ENCODE data around the gene CLMN. TPM values are rescaled to one million over a fixed set of nuclear protein-coding genes. Genes with fewer than 3 reads are reported as not detected.

Gene CLMN
- total RNA-seq, 2 donors from 2014 or later = 5.8 to 6.9 TPM

DNA sequence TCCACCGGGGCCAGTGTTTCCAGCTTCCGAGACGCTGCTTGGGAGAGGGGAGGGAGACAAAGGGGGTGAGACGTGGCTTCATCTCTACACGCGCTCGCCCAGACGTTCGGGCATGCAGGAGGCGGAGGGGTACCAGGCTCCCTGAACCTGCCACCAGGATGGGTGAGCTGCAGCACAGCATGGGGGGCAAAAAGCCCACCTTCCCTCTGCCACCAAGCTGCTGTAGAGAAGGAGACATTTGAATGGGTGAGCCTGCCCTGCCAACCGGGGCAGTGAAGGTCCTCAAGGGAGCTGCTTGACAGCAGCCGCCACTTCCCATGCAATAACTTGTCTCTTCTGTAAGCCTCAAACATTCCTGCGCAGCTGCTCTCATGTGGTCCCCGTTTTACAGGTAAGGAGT lies 83.9 kb downstream of the CLMN start:
- DNase-seq (ENCODE audit: low spot score in 2 of 2) = no peak
- H3K9me3 Mint-ChIP-seq = no peaks in the 10 kb centered on the region
- no peaks in the 10 kb centered on the region for H3K36me3 Mint-ChIP-seq
- H3K27ac Mint-ChIP-seq = no peak overlapping the region
- ATAC-seq = no peak

DNA sequence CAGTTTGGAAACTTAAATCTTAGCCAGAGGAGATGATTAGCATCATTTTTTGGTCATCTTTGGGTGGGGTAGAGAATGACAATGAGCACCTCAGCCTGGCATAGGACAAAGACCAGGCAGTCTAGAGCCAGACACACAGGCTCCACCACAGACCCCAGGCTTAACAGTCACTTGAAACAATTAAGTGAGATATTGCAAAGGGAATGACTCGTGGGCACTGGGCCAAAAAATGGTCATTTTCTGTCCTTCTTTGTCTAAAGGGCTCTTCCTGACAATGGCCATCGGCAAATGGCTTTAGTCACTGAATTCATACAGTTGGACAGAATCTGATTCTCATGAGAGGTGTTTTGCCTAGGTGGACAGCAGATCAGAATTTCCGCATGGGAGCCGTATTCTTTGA lies 84.4 kb downstream of the CLMN start:
- DNase-seq (ENCODE audit: low spot score in 2 of 2) (no peak), ATAC-seq (no peak)
- Mint-ChIP-seq H3K27ac (no peak overlapping the region), H3K36me3 (no peaks in the 10 kb centered on the region), H3K9me3 (no peaks in the 10 kb centered on the region)

DNA sequence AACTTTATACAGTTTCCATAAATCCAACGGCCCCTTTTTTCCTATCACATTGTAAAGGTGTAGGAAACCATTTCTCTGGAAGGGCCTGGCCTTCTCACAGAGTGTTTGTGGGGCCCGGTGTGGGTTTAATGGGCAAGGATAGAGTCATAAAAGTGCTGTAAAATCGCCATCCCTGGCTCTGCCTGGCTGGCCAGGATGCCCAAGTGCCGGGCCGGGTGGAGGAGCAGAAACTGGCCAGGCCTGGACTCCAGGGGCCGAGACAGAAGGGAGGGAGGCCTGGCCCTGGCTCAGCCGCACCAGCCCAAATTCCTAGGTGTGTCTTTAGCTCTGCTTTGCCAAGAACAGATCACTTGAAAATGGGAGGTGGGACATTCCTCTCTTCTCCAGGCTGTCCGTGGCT lies 85.3 kb downstream of the CLMN start:
- Mint-ChIP-seq H3K27ac (no peak overlapping the region), H3K9me3 (no peaks in the 10 kb centered on the region), H3K36me3 (no peaks in the 10 kb centered on the region)
- DNase-seq (ENCODE audit: low spot score in 2 of 2) = no peak
- no peak for ATAC-seq

DNA sequence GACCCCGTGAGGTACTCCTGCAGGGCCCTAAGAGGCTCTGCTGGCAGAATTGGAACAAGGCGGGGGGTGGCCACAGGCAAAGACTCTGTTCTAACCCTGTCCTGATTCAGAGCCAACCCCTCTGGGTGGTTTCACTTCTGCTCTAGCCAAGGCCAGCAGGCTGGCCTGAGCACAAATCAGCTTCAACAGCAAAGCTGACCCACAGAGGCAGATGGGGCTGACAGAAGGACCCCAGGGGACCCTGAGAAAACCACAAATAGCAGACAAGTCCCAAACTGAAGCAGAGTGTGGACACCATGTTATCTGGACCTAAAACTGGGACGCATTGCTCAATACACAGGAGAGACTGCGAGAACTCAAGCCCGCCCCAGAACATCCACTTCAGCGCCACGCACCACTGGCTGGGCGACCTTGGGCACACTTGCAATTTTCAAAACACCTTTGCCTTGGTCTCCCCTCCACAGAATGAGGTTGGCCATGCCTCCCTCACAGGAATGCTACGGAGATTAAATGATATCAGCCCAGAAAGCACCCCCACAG lies 85.9 kb downstream of the CLMN start:
- Mint-ChIP-seq H3K27ac (no peak overlapping the region), H3K9me3 (no peaks in the 10 kb centered on the region), H3K36me3 (no peaks in the 10 kb centered on the region)
- DNase-seq (ENCODE audit: low spot score in 2 of 2) = no peak
- ATAC-seq = no peak

DNA sequence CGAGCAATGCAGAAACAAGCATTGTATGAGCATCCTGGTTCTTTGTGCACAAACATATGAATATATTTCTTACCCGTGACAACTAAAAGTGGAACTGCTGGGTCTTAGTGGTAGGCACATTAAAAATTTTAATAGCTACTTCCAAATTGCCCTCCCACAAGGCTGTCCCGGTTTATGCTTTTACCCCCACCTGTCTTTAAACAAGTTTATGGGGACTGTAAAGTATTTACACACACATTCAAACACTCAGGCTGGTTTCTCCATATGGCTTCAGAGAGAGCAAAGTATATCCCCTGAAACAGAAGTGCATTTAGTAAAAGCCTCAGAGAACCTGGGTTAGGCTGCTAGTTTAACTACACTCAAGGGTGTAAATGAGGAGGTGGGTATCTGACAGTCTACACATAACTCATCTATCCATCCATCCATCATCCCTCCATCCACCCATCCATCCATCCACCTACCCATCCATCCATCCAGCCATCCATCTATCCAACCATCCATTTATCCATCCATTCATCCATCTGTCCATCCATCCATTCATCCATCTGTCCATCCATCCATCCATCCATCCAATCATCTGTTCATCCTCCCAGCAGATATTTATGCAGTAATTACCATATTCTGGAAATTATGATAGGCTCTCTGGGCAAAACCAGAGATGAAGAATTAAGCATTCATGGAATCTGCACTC lies 86.7 kb downstream of the CLMN start:
- no peak for ATAC-seq
- no peak overlapping the region for H3K27ac Mint-ChIP-seq
- no peaks in the 10 kb centered on the region for H3K36me3 Mint-ChIP-seq
- no peaks in the 10 kb centered on the region for H3K9me3 Mint-ChIP-seq
- DNase-seq (ENCODE audit: low spot score in 2 of 2) = no peak

DNA sequence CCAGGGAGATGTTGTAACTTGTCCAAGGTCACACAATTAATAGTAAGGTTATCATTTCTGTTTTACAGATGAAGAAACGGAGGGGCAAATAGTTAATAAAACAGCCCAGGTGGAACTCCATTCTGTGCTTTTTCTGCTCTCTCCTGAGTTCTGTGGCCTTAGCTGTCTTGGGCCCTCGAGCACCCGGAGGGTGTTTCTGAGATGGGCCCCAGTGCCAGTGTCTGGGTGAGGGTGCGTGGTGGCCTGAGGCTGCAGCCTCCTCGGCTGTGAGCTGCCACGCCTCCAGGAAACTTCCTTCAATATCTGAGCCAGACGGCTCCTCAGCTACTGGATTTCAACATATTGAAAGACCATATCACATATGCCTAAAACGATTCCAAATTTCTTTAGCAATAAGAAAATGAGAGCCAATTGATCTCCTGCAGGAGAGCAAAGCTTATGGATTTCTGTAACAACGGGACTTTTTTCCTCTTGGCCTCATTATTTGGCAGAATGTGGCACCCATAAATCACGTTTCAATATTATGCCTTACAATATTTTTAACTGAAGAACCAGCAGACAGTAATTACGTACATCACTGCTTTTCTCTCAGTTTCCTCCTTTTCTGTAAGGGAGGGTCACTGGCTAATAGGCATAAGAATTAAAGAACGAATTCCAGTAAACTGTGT lies 87.6 kb downstream of the CLMN start:
- DNase-seq (ENCODE audit: low spot score in 2 of 2) = no peak
- no peaks in the 10 kb centered on the region for H3K36me3 Mint-ChIP-seq
- H3K27ac Mint-ChIP-seq = no peak overlapping the region
- no peak for ATAC-seq
- H3K9me3 Mint-ChIP-seq = no peaks in the 10 kb centered on the region

DNA sequence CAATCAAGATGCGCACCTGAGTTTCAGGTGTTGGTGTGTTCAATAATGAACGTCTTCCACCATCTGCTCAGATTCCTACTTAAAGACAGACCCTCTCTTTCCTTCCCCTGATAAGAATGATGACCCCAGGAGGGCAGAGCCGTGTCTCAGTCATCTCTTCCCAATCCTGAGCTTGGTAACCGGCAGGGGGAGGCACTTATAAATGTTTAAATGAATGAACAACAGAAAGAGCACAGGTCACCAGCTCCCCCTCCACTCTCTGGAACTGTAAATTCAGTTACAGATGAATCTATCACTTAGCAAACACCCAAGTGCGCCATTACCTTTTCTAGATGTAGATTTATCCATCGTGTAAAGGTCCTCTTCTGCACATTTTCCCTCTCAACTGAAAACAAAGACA lies 90.0 kb downstream of the CLMN start:
- H3K36me3 Mint-ChIP-seq = no peaks in the 10 kb centered on the region
- peak overlapping the region in 1 of 2 donors; percentile 62 for H3K27ac Mint-ChIP-seq
- DNase-seq (ENCODE audit: low spot score in 2 of 2) (no peak), ATAC-seq (no peak)
- no peaks in the 10 kb centered on the region for H3K9me3 Mint-ChIP-seq

DNA sequence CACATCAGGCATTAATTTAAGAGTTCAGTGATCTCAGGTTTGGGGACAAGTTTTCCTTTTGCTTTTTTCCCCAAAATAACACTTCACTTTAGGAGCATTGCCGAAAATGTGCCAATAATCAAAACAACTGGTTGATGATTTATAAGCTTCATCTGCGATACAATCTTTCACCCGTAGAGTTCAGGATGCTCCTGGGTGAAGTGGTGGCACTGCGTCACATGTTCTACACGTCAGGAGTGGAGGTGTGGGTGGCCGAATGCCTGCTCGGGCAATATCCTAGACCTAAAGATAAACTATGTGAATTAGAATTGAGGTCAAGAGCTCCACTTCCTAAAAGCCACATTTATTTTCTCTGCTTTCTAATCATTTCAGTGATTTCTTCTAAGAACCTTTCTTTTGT lies 91.5 kb downstream of the CLMN start:
- Mint-ChIP-seq H3K27ac (no peak overlapping the region), H3K36me3 (no peaks in the 10 kb centered on the region), H3K9me3 (no peaks in the 10 kb centered on the region)
- ATAC-seq (no peak), DNase-seq (ENCODE audit: low spot score in 2 of 2) (no peak)

DNA sequence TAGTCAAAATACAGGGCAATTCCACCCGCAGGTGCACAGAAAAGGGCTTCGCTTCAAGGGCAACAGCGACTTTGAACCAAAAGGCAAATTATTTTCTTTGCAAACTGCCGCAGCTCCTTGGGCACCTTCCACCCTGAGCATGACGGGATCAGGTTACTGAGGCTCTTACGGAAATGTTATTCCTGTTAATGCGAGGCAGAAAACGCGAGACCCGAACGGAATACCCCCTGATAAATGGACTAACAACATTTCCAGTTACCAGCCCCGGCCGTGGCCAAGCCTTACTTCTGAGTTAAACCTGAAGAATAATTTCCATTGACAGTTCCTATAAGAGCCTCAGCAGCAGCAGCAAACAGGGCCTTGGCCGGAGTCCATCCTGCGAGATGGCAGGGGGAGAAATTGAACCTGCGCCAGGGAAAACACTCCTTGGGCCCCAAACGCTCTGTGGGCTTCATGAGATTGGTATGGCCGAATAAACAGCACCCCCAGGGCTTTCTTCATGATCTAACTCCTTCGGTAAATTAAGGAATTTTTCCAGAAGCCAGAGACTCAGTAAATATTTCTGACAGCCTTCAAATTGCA lies 92.3 kb downstream of the CLMN start:
- no peak for DNase-seq (ENCODE audit: low spot score in 2 of 2)
- no peak overlapping the region for H3K27ac Mint-ChIP-seq
- no peaks in the 10 kb centered on the region for H3K36me3 Mint-ChIP-seq
- no peak for ATAC-seq
- H3K9me3 Mint-ChIP-seq = no peaks in the 10 kb centered on the region

DNA sequence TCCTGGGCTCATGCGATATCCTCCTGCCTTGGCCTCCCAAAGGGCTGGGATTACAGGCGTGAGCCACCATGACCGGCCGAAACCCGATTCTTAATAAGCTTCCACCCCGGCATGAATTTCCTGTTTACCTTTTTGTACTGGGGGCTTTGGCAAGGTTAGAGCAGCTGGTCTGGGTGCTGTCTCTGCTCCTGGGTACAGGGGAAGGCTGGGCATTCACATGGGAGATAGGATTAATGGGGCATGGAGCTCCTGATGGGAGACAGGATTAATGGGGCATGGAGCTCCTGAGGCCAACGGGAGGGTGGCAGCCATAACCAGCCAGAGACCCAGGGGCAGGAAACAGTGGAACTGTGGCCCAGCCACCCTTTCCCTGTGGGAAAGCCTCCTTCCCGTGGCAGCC lies 92.9 kb downstream of the CLMN start:
- H3K9me3 Mint-ChIP-seq = no peaks in the 10 kb centered on the region
- ATAC-seq (no peak), DNase-seq (ENCODE audit: low spot score in 2 of 2) (no peak)
- H3K36me3 Mint-ChIP-seq = no peaks in the 10 kb centered on the region
- peak overlapping the region in 1 of 2 donors; percentile 50 for H3K27ac Mint-ChIP-seq

DNA sequence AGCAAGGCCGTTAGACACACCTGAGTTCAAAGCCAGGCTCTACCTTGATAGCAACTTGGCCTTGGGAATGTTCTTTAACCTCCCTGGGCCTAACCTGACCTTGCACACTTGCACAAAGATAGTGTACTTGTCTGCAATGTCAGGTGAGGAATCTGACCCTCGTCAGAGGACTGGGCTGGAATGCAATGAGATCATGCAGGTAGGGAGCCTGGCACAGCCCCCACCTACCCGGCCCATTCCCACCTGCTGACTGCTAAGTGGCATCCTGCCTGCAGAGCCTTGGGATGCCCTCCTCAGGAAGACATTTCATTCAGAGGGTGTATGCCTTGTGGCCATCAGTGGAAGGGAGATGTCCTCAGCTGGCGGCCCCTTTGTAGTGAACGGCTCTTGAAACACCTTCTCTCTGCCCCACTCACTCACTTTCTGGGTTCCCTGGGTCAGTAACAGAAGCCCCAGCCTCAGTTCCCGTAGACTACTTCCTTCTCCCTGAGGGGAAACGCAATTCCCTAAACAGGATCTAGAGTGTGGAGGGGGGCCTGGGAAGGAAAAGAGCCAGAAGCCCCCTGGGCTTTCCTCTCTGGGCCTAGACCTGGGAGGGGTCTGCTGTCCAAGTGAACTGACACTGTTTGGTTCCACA lies 94.3 kb downstream of the CLMN start:
- ATAC-seq (no peak), DNase-seq (ENCODE audit: low spot score in 2 of 2) (no peak)
- H3K9me3 Mint-ChIP-seq = no peaks in the 10 kb centered on the region
- H3K27ac Mint-ChIP-seq = no peak overlapping the region
- no peaks in the 10 kb centered on the region for H3K36me3 Mint-ChIP-seq

DNA sequence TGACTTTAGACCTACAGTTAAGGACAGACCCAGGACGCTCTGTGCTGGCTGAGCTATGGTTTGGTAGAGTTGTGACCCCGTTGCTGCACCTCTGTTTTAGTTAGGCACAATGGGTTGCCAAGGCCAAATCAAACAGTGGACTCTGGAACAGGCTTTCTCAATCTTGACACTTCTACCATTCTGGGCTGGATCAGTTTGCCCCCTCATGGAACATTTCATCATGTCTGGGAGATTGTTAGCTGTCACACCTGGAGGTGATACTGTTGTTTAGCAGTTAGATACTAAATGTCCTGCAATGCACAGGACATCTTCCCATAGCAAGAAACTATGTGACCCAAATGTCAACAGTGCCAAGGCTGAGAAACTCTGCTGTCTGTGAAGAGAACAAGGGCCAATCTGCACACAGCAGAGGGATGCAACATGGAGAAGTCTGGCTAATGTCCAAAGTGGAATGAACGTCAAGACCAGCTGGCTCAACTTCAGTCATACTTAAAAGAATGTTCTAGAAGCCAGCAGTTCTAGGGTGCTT lies 96.8 kb downstream of the CLMN start:
- DNase-seq (ENCODE audit: low spot score in 2 of 2) (no peak), ATAC-seq (no peak)
- H3K36me3 Mint-ChIP-seq = no peaks in the 10 kb centered on the region
- H3K9me3 Mint-ChIP-seq = no peaks in the 10 kb centered on the region
- no peak overlapping the region for H3K27ac Mint-ChIP-seq

DNA sequence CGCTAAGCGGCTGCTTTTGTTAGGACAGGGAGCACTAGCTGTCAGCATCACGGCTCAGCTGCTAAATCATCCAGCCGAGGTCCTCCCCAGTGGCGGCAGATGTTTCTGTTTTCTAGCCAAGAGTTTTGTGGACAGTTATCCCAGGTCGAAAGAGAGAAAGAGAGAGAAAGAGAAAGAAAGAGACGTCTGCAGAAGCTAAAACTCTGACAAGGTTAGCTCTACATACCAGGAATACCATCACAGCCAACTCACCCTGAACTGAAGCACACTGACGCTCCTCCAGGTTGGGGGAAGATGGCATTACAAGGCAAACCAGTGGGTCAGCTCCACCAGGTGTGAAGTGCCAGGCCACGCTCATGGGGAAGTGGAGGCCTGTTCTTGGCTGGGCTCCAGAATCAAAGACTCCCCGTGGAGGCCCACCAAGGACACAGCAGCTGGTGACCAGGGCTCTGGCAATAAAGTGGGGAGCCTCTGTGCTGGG lies 97.5 kb downstream of the CLMN start:
- no peak overlapping the region for H3K27ac Mint-ChIP-seq
- H3K9me3 Mint-ChIP-seq = no peaks in the 10 kb centered on the region
- DNase-seq (ENCODE audit: low spot score in 2 of 2) (no peak), ATAC-seq (no peak)
- no peaks in the 10 kb centered on the region for H3K36me3 Mint-ChIP-seq

DNA sequence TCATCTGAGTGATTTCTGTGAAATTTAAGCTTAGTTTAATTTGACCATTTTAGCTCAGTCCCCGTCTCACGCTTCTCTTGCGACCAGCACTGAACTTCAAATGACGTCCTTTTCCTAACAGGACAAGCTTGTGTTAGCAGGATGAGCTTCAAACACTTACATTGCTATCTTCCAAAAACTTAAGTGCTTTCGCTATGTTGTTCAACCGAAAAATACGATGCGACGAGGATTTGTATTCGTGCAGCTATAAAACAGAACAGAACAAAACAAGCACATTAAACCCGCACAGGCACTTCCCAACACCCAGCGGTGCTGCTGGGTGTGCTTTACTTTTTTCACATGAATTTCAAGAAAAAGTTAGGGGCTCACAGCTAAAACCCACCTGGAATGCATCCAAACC lies 98.2 kb downstream of the CLMN start:
- Mint-ChIP-seq H3K36me3 (no peaks in the 10 kb centered on the region), H3K27ac (no peak overlapping the region), H3K9me3 (no peaks in the 10 kb centered on the region)
- DNase-seq (ENCODE audit: low spot score in 2 of 2) (no peak), ATAC-seq (no peak)

DNA sequence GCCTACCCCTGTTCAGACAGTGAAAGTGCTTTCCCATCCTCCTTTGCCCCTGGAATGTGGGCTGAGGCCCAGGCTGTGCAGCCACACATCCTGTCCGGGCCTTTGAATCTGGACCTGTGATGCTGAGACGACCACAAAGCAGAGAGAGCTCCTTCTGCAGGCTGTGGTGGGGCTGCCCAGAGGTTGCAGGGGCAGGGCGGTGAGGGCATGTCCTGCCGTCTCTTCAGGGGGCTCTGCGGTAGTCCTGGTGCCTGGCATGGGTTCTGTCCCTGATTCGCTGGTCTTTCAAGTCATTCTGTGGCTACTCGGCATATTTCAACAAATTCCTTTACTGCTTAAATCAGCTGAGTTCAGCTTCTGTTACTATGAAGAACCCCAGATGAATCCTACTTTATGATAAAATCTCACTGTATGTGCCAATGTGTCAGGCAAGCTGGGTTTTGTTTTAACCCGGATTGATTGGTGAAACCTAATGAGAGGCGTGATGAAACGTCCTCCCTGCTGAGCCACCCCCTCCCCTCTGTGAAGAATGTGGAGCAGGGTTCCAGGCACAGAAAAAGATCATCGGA lies 99.0 kb downstream of the CLMN start:
- H3K27ac Mint-ChIP-seq = no peak overlapping the region
- DNase-seq (ENCODE audit: low spot score in 2 of 2) = no peak
- ATAC-seq = no peak
- H3K9me3 Mint-ChIP-seq = no peaks in the 10 kb centered on the region
- no peaks in the 10 kb centered on the region for H3K36me3 Mint-ChIP-seq

DNA sequence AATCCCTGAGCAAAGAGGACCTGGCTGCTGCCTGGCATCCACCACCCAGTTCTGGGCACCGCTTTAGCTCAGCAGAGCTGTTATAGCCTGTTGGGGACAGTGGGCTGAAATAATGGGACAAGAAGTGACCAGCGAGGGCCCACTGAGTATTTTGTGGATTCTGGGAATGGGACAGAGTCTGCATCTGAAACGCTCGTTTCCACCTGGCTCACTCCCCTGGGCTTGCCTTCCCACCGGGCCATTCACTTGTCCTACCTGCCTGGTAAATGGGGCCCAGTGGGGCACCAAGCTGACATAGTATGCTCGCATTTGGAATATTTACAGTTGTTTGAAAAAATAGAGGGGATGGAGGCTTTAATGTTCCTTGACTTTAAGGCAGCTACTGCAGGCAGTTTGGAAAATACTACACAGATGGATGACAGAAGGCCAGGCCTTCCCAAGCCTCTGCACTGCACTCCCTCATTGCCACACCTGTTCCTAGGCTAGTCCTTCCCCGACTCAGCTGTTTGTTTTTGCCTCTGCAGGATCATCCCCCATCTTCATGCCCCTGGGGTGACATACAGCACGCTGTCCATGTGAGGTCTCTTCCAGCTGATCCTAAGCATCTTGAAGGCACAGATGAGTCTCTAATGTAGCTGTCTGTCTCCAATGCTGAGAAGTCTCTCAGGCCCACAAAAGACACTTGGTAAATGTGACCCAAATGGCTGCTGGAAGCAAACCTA lies 101.1 kb downstream of the CLMN start:
- H3K36me3 Mint-ChIP-seq = no peaks in the 10 kb centered on the region
- ATAC-seq (no peak), DNase-seq (ENCODE audit: low spot score in 2 of 2) (no peak)
- no peaks in the 10 kb centered on the region for H3K9me3 Mint-ChIP-seq
- H3K27ac Mint-ChIP-seq = no peak overlapping the region
